ENCODE results near the gene TYW1B.
"Not testable (repeated sequence)": the region's sequence is repeated elsewhere in the genome, so short reads cannot be mapped to it uniquely, and the experiment has no call there.

DNA sequence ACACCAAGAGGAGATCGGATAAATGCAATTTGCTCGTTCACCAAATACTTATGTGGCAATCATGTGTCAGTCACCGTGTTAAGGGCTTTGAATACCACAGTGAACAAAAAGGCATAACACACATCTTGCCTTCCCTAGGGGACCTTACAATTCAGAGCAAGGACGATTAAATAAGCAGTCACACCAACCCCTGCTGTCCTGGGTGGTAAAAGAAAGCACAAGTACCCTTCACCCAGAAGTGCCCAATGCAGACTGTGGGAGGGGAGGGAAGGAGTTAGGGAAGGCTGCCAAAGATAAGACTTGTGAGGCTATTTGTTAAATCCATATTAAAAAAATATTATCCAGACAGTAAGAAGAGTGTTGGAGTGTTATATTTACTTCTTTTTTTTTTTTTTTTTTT lies 146.8 kb downstream of the TYW1B start:
- TF ChIP-seq POLR2A (IDR thresholded peaks at IDR 0.05; ENCODE audit: low read depth, low read length); POLR2AphosphoS5 (IDR thresholded peaks at IDR 0.05; ENCODE audit: insufficient read depth, low read depth, low read length); EZH2 (IDR thresholded peaks at IDR 0.05; ENCODE audit: borderline replicate concordance, low read depth, low read length, severe bottlenecking): not testable (repeated sequence)
- TF ChIP-seq, protein P1, sequence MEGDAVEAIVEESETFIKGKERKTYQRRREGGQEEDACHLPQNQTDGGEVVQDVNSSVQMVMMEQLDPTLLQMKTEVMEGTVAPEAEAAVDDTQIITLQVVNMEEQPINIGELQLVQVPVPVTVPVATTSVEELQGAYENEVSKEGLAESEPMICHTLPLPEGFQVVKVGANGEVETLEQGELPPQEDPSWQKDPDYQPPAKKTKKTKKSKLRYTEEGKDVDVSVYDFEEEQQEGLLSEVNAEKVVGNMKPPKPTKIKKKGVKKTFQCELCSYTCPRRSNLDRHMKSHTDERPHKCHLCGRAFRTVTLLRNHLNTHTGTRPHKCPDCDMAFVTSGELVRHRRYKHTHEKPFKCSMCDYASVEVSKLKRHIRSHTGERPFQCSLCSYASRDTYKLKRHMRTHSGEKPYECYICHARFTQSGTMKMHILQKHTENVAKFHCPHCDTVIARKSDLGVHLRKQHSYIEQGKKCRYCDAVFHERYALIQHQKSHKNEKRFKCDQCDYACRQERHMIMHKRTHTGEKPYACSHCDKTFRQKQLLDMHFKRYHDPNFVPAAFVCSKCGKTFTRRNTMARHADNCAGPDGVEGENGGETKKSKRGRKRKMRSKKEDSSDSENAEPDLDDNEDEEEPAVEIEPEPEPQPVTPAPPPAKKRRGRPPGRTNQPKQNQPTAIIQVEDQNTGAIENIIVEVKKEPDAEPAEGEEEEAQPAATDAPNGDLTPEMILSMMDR (IDR thresholded peaks at IDR 0.05; ENCODE audit: extremely low read depth in 1 of 2, insufficient read depth in 1 of 2, low read depth in 1 of 2, low read length in 2 of 2), result not testable (repeated sequence)
- TF ChIP-seq, protein P2, sequence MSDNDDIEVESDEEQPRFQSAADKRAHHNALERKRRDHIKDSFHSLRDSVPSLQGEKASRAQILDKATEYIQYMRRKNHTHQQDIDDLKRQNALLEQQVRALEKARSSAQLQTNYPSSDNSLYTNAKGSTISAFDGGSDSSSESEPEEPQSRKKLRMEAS (IDR thresholded peaks at IDR 0.05; ENCODE audit: insufficient read depth, insufficient read length), result not testable (repeated sequence)
